NCI-H524 (cell line): Measurements from ENCODE around the gene SLC41A3.
A peak's percentile ranks its signal among the peaks of the same experiment; 100 is the strongest.
"Not testable (repeated sequence)": the region's sequence is repeated elsewhere in the genome, so short reads cannot be mapped to it uniquely, and the experiment has no call there.

Experiments
- DNase-seq, 2 experiments: peaks; one replicate each; lab custom pipeline; 2025; lab: John Stamatoyannopoulos, UW

The SLC41A3 gene

GRCh38 chr3:126106336-126107202, 22.6 kb upstream of the SLC41A3 start:
- DNase-seq, result no peak

- no peak for DNase-seq
These were observed 21.8 kb upstream of the SLC41A3 start for GRCh38 chr3:126105691-126106187.

GRCh38 chr3:126104742-126105605, 21.1 kb upstream of the SLC41A3 start:
- no peak for DNase-seq

GRCh38 chr3:126104028-126104635, 20.2 kb upstream of the SLC41A3 start:
- no peak for DNase-seq

GRCh38 chr3:126103121-126104027, 19.4 kb upstream of the SLC41A3 start:
- DNase-seq, result peak in 1 of 2 experiments; percentile 17

- no peak for DNase-seq
These were observed 18.6 kb upstream of the SLC41A3 start for GRCh38 chr3:126102530-126102951.

- DNase-seq, result no peak
These were observed 18.1 kb upstream of the SLC41A3 start for GRCh38 chr3:126102011-126102410.

GRCh38 chr3:126101521-126101982, 17.6 kb upstream of the SLC41A3 start:
- DNase-seq, result no peak

- no peak for DNase-seq
These were observed 16.8 kb upstream of the SLC41A3 start for GRCh38 chr3:126100634-126101301.

- no peak for DNase-seq
These were observed 16.3 kb upstream of the SLC41A3 start for GRCh38 chr3:126100269-126100633.

GRCh38 chr3:126098391-126098858, 14.5 kb upstream of the SLC41A3 start:
- DNase-seq, result no peak

- no peak for DNase-seq
These were observed 13.9 kb upstream of the SLC41A3 start for GRCh38 chr3:126097801-126098200.

GRCh38 chr3:126096274-126096673, 12.3 kb upstream of the SLC41A3 start:
- DNase-seq, result not testable (repeated sequence)

- not testable (repeated sequence) for DNase-seq
These were observed 8.2 kb upstream of the SLC41A3 start for GRCh38 chr3:126092128-126092527.

GRCh38 chr3:126087552-126088175, 3.7 kb upstream of the SLC41A3 start:
- no peak for DNase-seq

GRCh38 chr3:126085841-126086240, 1.9 kb upstream of the SLC41A3 start:
- no peak for DNase-seq

GRCh38 chr3:126085276-126085675, 1.4 kb upstream of the SLC41A3 start:
- DNase-seq, result no peak

GRCh38 chr3:126084768-126085180, 850 bp upstream of the SLC41A3 start:
- DNase-seq, result no peak

- peak; percentile 42 to 77 for DNase-seq
These were observed 412 bp downstream of the SLC41A3 start for GRCh38 chr3:126083511-126083912.

- no peak for DNase-seq
These were observed 832 bp downstream of the SLC41A3 start for GRCh38 chr3:126083138-126083445.
